HG03196 (cell line): ENCODE data around the gene NACC1.

Experiments used
- ATAC-seq: cut with Tn5 transposase; IDR thresholded peaks from one replicate; pipeline ENCODE4 v1.9.1; 2021; ENCODE audit not compliant: unreplicated experiment

The NACC1 gene

GRCh38 chr19:13099073-13099999, 18.7 kb upstream of the NACC1 start:
- no peak for ATAC-seq

- no peak for ATAC-seq
These were observed 18.0 kb upstream of the NACC1 start for GRCh38 chr19:13100031-13100588.

GRCh38 chr19:13100841-13101589, 17.0 kb upstream of the NACC1 start:
- ATAC-seq, result no peak

GRCh38 chr19:13101590-13102415, 16.3 kb upstream of the NACC1 start:
- no peak for ATAC-seq

- no peak for ATAC-seq
These were observed 15.7 kb upstream of the NACC1 start for GRCh38 chr19:13102416-13102665.

GRCh38 chr19:13102666-13103580, 15.1 kb upstream of the NACC1 start, which contains the start of gene LYL1:
Gene LYL1 (minus strand): TSS chr19:13102858. CDS start chr19:13101171, 1,687 bp downstream.
- ATAC-seq, result peak; percentile 38

- ATAC-seq, result no peak
These were observed 14.3 kb upstream of the NACC1 start for GRCh38 chr19:13103581-13104359.

- peak; percentile 33 for ATAC-seq
These were observed 13.7 kb upstream of the NACC1 start for GRCh38 chr19:13104360-13104847.

- no peak for ATAC-seq
These were observed 13.0 kb upstream of the NACC1 start for GRCh38 chr19:13104848-13105711.

- ATAC-seq, result no peak
These were observed 8.5 kb upstream of the NACC1 start for GRCh38 chr19:13109361-13110098.

GRCh38 chr19:13110099-13110610, 7.9 kb upstream of the NACC1 start:
- no peak for ATAC-seq

- ATAC-seq, result no peak
These were observed 5.5 kb upstream of the NACC1 start for GRCh38 chr19:13112555-13112954.

- no peak for ATAC-seq
These were observed 2.2 kb upstream of the NACC1 start for GRCh38 chr19:13115936-13116281.

GRCh38 chr19:13116282-13117175, 1.5 kb upstream of the NACC1 start, which contains the start of gene TRMT1:
Gene TRMT1 (minus strand): TSS chr19:13116740. CDS start chr19:13116399, 341 bp downstream.
- peak; percentile 49 for ATAC-seq

GRCh38 chr19:13117176-13117771, 790 bp upstream of the NACC1 start:
- no peak for ATAC-seq
